GM21390 (cell line): ENCODE data around the gene SLC24A4.

Experiments used
- ATAC-seq: cut with Tn5 transposase; IDR thresholded peaks from one replicate; pipeline ENCODE4 v1.9.1; 2021; ENCODE audit not compliant: unreplicated experiment

The SLC24A4 gene

DNA sequence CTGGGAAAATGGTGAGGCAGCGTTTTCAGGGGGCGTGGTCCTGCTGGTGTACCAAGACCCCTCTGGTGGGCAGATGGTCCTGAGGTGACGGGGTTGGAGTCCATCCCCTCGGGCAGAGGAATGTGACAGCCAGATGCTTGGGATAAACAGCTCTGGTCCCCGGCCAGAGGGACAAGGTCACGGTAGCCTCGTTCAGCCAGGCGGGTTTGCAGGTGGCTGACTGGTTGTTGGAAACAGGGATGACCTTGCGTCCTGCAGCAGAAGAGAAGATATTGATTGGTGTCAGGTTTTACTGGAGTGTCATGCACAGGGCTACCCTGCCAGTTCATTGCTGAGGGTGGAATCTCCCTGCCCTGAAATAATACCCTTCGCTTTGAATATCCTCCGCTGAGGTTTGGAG, 43.3 kb downstream of the SLC24A4 start:
- ATAC-seq: no peak

GRCh38 chr14:92368001-92368400, 45.0 kb downstream of the SLC24A4 start:
- ATAC-seq: no peak

DNA sequence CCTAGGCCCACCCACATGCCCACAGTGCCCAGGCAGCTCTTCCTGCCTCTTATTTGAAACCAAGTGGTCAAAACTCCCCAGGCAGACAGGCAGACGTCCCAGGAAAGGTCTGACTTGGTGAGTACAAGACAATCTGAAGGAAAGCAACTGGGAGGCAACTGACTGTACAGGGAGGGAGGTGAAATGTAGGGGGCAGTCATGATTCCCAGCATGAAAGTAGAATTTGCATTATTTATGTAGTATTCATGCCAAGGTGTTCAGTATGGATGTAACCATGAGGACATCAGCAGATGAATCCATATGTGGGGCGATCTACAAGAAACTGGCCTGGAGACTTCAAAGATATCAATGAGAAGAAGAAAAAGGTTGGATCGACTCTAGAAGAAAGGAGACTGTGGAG, 46.1 kb downstream of the SLC24A4 start:
- no peak for ATAC-seq

GRCh38 chr14:92372230-92372629, 49.3 kb downstream of the SLC24A4 start:
- ATAC-seq: no peak

- ATAC-seq: no peak
Measured at GRCh38 chr14:92373336-92373735, 50.4 kb downstream of the SLC24A4 start.

DNA sequence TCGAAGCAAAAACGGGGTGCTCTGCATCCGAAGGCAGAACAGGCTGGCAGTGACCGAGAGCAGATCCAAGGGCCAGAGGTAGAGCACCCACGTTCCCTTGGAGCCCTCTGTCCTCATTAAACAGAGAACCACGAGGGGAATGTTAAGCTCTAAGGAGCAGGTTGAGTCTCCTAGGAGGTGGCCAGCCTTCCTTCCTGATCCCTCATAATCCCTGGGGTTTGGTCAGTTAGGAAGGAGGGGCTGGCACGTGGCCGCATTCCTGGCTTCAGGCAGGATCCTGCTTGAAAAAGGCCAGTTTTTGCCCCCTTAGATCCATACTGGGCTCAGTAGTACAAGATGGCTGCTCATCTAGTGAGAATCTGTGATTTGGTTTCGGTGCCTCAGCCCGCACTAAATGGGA, 57.2 kb downstream of the SLC24A4 start:
- no peak for ATAC-seq

DNA sequence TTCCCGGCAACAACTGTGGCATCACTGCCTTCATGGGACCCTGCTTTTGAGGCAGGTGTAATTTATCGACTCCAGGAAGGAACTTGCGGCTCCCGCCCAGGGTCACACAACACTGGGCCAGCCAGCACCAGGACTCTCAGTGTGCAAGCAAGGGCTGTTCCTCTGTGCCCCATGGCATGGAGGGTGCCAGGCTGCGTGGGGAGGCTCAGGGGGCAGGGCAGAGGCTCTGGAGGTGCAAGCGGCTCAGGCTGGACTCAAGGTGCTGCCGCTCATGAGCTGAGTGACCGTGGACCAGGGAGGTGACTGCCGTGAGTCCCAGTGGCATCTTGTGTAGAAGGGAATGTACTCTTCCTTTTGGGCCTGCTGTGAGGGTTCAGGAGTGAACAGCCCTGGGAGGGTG, 57.6 kb downstream of the SLC24A4 start:
- no peak for ATAC-seq

DNA sequence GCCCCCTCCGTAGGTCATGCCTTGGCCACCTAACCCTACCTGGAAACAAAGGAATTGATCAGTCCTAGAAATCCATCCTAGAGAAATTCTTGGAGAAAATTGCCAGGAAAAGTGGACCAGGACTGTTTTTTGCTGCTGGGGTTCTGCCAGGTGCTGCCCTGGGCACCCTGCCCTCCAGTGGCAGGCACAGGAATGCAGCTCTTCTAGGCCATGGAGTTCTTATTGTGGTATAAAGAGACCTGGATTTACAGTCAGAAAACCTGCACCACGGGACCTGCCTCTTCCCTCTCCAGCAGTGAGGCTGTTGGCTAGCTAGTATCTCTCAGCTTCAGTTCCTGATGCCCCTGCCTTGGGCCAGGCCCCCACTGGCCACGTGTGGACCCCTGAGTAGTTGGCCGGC, 59.7 kb downstream of the SLC24A4 start:
- ATAC-seq: no peak

DNA sequence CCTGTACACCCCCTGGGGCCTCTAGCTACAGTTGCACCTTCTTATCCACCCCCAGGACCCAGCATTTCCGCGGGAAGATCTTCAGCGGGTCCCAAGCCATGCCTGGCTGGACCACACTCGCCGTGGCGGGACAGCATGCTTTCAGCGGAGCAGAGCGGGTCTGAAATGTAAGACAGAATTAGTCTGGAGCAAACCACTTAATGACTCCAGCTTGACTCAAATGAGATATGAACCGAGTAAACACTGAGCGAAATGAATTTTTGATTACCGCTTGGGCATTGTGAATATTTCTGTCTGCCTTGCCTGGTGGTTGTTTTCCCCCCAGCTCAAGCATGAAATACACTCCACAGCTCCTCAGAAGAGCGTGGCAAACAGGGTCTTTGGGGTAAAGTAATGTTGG, 60.8 kb downstream of the SLC24A4 start:
- ATAC-seq: no peak

GRCh38 chr14:92384461-92385133, 61.6 kb downstream of the SLC24A4 start:
- ATAC-seq: no peak

DNA sequence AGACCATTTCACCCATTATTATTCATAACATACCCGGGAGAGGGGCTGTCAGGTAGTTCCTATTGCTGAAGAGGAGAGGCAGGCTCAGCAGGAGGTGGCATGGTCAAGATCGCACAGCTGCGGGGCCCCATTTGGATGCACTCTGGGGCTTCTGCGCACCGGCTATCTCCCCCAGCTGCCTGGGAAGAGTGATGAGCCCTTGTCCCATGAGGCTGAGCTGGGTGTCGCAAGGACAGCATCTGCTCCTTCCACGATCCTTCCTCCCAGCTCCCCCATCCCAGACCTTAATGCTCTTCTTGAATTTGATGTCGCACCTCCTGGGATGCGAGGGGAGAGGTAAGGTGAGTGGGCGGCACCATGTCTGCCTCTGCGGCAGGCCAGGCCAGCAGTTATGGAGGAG, 62.6 kb downstream of the SLC24A4 start:
- ATAC-seq: no peak

DNA sequence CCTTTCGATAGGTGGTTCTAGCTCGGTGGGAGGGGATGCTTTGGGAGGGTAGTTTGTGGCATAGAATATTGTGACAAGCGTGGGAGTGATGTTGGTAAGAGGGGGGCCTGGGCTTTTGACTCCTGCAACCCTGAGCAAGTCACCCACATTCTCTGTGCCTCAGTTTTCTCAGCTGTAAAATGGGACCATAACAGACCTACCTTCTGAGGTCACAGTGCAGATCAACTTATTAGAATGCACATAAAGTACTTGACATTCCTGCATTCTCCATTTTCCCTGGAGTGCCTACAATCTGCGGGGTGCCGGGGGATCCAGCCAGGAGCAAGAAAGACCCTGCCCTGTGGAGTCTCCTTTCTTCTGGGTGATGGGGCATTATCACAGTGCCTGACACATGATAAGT, 63.2 kb downstream of the SLC24A4 start:
- ATAC-seq: no peak

- no peak for ATAC-seq
Measured at GRCh38 chr14:92386637-92387036, 63.7 kb downstream of the SLC24A4 start.

- ATAC-seq: no peak
Measured at GRCh38 chr14:92387578-92387977, 64.6 kb downstream of the SLC24A4 start.

DNA sequence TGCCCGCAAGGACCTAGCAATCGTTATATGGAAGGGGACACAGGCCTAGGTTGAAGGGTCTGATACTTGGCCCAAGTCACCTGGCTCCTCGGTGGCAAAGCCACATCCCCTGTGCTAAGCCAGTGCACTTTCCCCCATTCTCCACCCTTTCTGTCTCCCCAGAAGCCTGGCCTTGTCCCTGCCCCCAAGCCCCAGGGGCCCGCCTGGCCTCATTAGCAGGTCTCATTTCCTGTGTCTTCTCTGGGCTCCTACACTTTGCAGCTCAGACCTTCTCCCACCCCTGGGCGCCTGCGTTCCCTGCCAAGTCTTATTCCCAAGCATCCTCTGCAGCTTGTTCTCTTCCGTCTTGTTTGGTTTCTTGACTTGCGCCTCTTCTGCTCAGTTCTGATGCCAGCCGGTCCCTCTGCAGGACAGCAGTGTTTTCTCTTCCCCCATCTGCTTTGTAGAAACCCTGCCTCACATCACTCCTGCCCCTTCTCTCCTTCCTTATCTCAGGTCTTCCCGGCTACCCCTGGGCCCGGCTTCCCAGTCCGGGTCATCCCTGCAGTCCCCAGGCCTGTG, 66.7 kb downstream of the SLC24A4 start:
- ATAC-seq: no peak

DNA sequence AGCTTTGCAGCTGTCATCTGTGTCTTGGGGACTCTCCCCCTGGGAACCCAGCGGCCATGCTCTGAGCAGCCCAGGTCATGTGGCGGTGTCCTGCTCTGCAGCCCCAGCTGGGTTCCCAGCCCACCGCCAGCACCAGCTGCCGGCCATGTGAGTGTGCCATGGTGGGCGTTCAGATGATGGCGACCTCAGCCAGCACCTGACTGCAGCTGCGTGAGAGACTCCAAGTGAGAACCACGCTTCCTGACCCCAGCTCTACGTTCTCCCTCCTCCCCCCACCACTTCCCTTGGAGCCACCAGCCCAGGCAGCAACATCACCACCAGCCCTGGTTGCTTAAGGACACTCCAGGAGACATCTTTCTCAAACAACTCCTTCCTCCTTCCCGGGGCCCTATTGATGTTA, 68.8 kb downstream of the SLC24A4 start:
- no peak for ATAC-seq

- ATAC-seq: no peak
Measured at GRCh38 chr14:92392711-92393110, 69.7 kb downstream of the SLC24A4 start.

DNA sequence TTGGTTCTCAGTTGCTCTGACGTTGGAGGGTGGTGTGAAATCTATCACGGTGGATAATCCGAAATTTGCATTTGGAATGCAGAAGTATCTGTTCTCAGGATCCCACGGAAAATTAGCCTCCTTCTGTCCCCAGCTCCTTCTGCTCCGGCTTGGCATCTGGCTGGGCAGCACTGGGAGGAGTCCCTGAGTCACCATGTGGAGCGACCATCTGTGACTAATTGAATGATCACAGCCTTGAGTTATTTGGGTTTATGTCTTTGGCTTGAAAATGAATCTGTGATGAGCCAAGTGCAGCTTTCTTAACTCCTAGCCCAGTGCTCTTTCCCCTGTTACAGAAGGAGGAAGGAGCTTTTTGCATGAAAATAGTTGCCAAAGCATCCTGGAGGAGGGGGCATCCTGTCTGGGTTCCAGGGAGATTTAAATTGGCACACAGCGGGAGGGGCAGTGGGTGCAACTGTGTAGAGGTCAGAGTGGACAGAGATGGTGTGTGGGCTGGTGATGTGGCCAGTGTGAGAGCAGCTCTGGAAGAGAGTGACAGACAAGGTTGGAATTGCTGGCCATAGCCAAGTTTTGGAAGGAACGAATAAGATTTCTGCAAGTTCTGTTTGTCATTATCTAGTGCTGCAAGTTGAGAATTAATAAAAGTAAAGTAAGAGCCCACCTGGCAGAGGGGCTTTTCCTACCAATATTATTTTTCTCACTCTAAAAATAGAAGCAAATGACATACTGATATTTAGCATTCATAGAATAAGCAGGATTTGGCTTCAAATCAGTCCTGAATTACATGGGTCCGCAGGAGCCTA, 74.4 kb downstream of the SLC24A4 start:
- no peak for ATAC-seq

DNA sequence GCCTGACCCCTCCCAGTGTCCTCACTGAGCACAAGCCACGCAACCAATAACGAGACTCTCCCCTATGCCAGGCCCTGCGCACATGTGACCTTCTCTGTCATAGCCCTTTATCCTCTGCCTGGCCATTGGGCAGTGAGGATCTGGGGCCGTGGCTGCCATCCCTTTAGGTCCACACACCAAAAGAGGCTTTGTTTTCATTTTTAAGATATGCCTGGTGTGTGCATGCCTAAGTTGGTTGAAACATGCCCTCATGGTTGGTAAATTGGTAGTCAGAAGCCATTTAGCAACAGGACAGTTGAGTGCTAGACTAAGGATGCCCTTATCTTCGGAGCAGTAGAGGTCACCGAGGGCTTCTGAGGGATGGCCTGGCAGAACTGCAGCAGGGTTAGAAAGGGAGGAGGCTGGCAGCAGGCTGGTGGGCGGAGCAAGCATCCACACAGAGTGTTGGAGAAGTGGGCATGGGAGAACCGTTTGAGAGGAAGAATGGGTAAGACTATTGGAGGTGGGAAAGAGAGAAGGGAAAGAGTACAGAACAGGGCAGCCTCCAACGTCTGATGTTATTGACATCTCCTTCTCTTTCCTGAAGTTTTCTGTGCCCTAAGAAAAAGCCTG, 75.1 kb downstream of the SLC24A4 start:
- ATAC-seq: no peak

- no peak for ATAC-seq
Measured at GRCh38 chr14:92398888-92399636, 76.1 kb downstream of the SLC24A4 start.
